ENCODE data around the gene BMPR1B.
"Not testable (repeated sequence)": the region's sequence is repeated elsewhere in the genome, so short reads cannot be mapped to it uniquely, and the experiment has no call there.

The BMPR1B gene

GRCh38 chr4:94833394-94833793, 75.6 kb downstream of the BMPR1B start:
- DNase-seq (ENCODE audit: low spot score): no peak

- no peak for DNase-seq (ENCODE audit: low spot score)
These were observed 76.7 kb downstream of the BMPR1B start for GRCh38 chr4:94834501-94834900.

- DNase-seq (ENCODE audit: low spot score): not testable (repeated sequence)
These were observed 83.6 kb downstream of the BMPR1B start for GRCh38 chr4:94841166-94841863.

DNA sequence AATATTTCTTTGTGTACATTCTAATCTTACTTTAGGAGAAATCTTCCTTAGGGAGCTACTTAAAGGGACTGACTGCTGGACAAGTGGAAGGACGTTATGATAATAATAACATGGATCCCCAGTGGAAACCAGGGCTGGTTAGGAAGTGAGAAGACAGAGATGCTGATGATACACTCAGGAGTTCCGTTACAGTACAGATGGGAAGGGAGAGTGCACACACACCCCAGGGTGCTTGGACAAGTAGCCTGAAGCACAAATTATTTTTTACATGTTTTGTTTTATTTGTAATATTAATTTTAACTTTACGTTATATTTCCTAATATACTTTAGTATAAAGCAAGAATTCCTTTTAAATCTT, 84.1 kb downstream of the BMPR1B start:
- no peak for DNase-seq (ENCODE audit: low spot score)

- DNase-seq (ENCODE audit: low spot score): no peak
These were observed 85.5 kb downstream of the BMPR1B start for GRCh38 chr4:94843216-94843615.

DNA sequence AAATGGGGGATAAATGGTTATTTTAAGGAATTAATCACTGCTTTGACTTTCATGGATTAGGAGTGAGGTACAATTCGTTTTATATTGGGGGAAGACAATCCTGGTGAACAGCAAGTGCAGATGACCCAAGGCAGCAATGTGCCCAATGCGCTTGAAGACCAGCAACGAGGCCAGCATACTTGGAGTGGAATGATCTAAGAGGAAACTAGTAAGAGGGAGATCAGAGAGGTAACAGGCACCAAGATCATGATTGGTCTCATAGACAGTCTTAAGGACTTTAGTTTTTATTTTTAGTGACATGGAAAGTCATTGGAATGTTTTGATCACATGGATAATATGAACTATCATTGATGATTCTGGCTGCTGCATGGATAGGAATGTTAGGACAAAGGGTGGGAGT, 90.6 kb downstream of the BMPR1B start:
- no peak for DNase-seq (ENCODE audit: low spot score)

GRCh38 chr4:94849901-94850300, 92.1 kb downstream of the BMPR1B start:
- no peak for DNase-seq (ENCODE audit: low spot score)

GRCh38 chr4:94852616-94853015, 94.9 kb downstream of the BMPR1B start:
- no peak for DNase-seq (ENCODE audit: low spot score)

- no peak for DNase-seq (ENCODE audit: low spot score)
These were observed 98.3 kb downstream of the BMPR1B start for GRCh38 chr4:94856030-94856429.

- DNase-seq (ENCODE audit: low spot score): no peak
These were observed 112.4 kb downstream of the BMPR1B start for GRCh38 chr4:94870146-94870545.

DNA sequence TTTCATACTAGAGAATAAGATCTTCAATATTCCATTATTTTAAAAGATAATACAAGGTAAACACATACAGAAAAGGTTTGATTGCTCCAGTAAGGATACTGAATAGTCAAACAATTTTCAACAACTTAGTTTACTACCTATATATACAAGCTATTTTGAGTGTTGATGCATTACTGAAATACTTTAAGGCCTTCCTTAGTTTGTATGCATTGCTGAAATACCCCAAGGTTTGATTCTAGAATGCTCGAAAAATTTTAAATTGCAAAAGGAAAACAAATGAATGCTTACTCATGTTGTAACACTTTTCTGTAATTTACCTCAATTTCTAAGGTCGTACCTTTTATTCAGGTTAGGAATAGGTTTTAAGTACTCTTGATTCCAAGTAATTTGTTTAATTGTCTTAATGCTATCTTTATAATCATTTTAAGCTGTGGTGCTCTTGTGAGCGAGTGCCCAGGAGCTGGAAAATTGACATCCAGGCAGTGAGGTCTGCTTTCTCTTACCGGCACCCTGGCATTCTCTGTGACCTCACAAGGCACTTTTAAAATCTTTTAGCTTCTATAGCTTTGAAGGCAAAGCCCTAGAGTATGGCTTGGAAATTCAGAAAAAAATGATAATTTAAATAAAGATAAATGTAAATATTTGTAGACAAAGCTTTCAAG, 114.0 kb downstream of the BMPR1B start:
- DNase-seq (ENCODE audit: low spot score): no peak

GRCh38 chr4:94877973-94878372, 120.2 kb downstream of the BMPR1B start:
- no peak for DNase-seq (ENCODE audit: low spot score)

- DNase-seq (ENCODE audit: low spot score): no peak
These were observed 123.2 kb downstream of the BMPR1B start for GRCh38 chr4:94880956-94881355.

- no peak for DNase-seq (ENCODE audit: low spot score)
These were observed 125.0 kb downstream of the BMPR1B start for GRCh38 chr4:94882756-94883155.

DNA sequence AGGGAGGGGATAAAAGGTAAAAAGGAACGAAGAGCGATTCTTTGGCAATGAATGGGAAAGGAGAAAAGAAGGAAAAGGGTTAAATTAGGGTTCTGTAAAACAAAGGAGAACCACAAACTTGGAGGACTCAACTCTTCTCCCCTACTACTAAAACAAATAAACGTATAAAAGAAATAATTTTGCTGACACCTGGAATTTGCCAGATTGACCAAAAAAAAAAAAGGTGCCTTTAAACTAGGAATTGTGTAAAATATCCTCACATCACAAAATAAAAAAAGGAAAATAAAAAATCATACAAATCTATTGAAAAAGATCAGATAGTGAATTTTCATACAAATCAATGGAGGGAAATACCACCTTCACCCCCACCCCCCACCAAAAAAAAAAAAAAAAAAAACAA, 129.3 kb downstream of the BMPR1B start:
- no peak for DNase-seq (ENCODE audit: low spot score)

DNA sequence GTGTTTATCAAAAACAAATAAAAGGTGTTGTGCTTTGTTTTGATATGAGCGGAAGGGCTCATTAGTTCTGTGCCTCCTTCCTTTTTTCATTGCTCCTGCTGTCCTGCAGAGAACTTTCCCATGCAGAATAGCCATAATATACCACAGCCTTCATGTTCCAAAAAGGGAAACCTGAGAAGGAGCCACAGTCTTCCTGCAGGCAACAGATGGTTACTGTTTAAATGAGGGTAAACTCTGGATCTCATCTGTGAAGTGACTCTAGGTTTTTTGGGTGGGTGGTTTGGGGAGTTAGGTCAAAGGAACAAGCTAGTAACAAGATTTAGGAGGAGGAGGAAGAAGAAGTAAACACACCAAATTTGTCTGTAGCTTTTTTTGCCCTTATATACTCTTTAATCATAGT, 131.8 kb downstream of the BMPR1B start:
- no peak for DNase-seq (ENCODE audit: low spot score)

GRCh38 chr4:94889946-94890345, 132.2 kb downstream of the BMPR1B start:
- no peak for DNase-seq (ENCODE audit: low spot score)

DNA sequence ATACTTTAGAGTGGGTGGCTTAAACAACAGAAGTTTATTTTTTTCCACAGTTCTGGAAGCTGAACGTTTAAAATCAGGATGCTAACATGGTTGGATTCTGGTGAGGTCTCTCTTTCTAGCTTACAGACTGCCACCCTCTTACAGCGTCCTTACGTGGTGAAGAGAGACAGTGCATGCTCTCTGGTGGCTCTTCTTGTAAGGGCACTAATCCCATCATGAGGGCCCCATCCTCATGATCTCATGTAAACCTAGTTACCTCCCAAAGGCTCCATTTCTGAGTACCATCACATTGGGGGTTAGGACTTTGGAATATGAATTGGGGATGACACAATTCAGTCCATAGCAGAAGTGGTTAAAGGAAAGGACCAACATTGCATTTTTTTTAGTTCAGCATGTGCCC, 132.8 kb downstream of the BMPR1B start:
- DNase-seq (ENCODE audit: low spot score): no peak

- peak; percentile 2 for DNase-seq (ENCODE audit: low spot score)
These were observed 134.3 kb downstream of the BMPR1B start for GRCh38 chr4:94892051-94892450.

GRCh38 chr4:94895081-94895480, 137.3 kb downstream of the BMPR1B start:
- DNase-seq (ENCODE audit: low spot score): no peak

GRCh38 chr4:94897023-94897422, 139.3 kb downstream of the BMPR1B start:
- no peak for DNase-seq (ENCODE audit: low spot score)

DNA sequence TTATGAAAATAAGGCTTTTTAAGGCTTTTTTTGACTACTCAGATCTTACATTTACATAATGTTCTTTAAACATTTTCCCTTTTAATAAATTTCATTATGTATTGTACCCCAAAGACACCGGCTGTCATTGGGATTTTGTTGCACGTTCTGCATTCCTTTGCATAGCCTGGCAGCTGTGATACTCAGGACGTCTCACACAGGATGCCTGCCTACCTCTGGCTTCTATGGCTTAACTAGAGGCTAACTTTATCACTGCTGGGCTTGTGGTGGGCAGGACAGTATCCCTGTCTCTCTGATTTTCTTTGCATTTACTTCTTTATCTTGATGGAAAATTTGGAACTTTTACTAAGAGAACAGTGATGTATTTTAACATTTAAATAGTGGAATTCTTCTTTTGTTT, 147.8 kb downstream of the BMPR1B start:
- no peak for DNase-seq (ENCODE audit: low spot score)

GRCh38 chr4:94909645-94910044, 151.9 kb downstream of the BMPR1B start:
- DNase-seq (ENCODE audit: low spot score): peak; percentile 4

DNA sequence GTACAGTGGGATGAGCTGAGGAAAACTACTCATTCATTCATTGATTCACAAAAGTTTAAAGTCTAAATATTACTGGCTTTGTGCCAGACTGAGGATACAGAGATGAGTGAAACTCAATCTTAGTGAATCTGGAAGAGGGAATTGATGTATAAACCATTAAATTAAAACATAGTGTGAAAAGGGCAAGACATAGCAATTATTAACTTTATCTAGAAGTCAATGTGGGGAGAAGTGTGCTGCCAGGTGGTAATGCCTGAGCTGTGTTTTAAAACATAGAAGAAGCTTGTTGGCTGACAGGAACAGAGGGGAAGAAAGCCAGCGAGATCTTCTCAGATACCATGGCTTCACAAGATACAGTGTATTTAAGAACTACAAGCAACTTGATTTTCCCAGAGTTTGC, 153.4 kb downstream of the BMPR1B start:
- DNase-seq (ENCODE audit: low spot score): no peak
